AG04450 (cell line): ENCODE results near the gene ABHD1. TPM values are rescaled to one million over a fixed set of nuclear protein-coding genes. Genes with fewer than 3 reads are reported as not detected.

Source experiments
- CTCF ChIA-PET: fragments of 300-600, 350-600 bp; formaldehyde crosslinking; extraction: SDS; loops from one replicate; lab custom pipeline; 2022; ENCODE audit warnings: antibody characterized with exemption, inconsistent platforms; lab: Charles Lee
- POLR2A ChIA-PET: fragments of 350-600 bp; formaldehyde crosslinking; extraction: SDS; loops from one replicate; lab custom pipeline; 2021; ENCODE audit warnings: antibody characterized with exemption, inconsistent platforms; lab: Yijun Ruan, JAX
- DNase-seq: peaks from one replicate; pipeline ENCODE4 v3.0.0-alpha.2; 2011; ENCODE audit warnings: low read depth, low spot score
- H3K27ac ChIP-seq: one replicate; pipeline ENCODE4 v1.5.1; 2012; ENCODE audit warnings: low read depth, low read length, control low read depth
- H3K27me3 ChIP-seq: one replicate; pipeline ENCODE4 v1.6.0; 2012; ENCODE audit warnings: low read length; ENCODE audit not compliant: control insufficient read depth, insufficient read depth
- H3K4me3 ChIP-seq: 2 replicates; pipeline ENCODE4 v1.5.1; 2011; ENCODE audit warnings: mild to moderate bottlenecking, low read depth, low read length, control low read depth
- H3K9me3 ChIP-seq: 2 replicates; pipeline ENCODE4 v1.5.1; 2012; ENCODE audit warnings: low read length; ENCODE audit not compliant: control insufficient read depth, insufficient read depth
- polyA plus RNA-seq: library from polyadenylated mRNA; depleted of rRNA; stranded (reverse); fragments of >200 nt; gene quantifications from 2 replicates; pipeline ENCODE4 v1.2.3, GENCODE V29; 2011
- TF ChIP-seq, protein P1 (sequence below): IDR thresholded peaks from 2 replicates; pipeline ENCODE4 v1.5.1; 2011; ENCODE audit warnings: low read depth, low read length, control low read depth, inconsistent platforms

ABHD1 gene
- polyA plus RNA-seq, 1 experiment, result 0.10 TPM

- ChIA-PET CTCF (no interaction called here), POLR2A (no interaction called here)
- peaks cover 6% of the 10 kb centered on the region for H3K9me3 ChIP-seq
- H3K27ac ChIP-seq, result no peak overlapping the region
- TF ChIP-seq, protein P1, sequence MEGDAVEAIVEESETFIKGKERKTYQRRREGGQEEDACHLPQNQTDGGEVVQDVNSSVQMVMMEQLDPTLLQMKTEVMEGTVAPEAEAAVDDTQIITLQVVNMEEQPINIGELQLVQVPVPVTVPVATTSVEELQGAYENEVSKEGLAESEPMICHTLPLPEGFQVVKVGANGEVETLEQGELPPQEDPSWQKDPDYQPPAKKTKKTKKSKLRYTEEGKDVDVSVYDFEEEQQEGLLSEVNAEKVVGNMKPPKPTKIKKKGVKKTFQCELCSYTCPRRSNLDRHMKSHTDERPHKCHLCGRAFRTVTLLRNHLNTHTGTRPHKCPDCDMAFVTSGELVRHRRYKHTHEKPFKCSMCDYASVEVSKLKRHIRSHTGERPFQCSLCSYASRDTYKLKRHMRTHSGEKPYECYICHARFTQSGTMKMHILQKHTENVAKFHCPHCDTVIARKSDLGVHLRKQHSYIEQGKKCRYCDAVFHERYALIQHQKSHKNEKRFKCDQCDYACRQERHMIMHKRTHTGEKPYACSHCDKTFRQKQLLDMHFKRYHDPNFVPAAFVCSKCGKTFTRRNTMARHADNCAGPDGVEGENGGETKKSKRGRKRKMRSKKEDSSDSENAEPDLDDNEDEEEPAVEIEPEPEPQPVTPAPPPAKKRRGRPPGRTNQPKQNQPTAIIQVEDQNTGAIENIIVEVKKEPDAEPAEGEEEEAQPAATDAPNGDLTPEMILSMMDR, result no peak
- peaks cover 20% of the 10 kb centered on the region for H3K27me3 ChIP-seq
- no peak overlapping the region for H3K4me3 ChIP-seq
- DNase-seq, result no peak
Measured at GRCh38 chr2:27137322-27137935, 13.8 kb downstream of the ABHD1 start.

DNA sequence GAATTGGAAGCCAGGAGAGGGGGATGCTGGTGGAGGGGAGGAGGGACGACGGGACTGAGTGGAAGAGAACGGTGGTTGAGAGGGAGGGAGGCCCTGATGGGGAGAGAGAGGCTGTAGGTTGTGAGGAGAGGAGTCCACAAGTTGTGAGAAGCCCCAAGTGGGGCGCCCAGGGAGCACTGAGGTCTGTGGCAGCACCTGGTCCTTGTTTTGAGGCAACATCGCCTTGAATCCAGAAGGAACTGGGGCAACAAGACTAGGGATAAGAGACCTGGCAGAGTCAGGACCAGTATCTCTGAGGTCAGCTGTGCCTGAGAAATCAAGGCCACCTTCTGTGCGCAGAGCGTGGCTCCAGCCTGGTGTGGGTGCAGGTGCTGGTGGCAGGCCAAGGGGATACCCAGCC lies 14.5 kb downstream of the ABHD1 start:
- CTCF ChIA-PET, result no interaction called here
- no peak overlapping the region for H3K27ac ChIP-seq
- TF ChIP-seq, protein P1, result no peak
- no peak overlapping the region for H3K4me3 ChIP-seq
- peaks cover 9% of the 10 kb centered on the region for H3K9me3 ChIP-seq
- peaks cover 24% of the 10 kb centered on the region for H3K27me3 ChIP-seq
- POLR2A ChIA-PET, result no interaction called here
- no peak for DNase-seq

GRCh38 chr2:27139310-27139709 lies 15.7 kb downstream of the ABHD1 start, which contains the start of gene PRR30:
TSS of gene PRR30 (minus strand) at chr2:27139410. CDS start at chr2:27138329, 1,081 bp downstream.
- Histone ChIP-seq H3K4me3 (no peak within 1 kb of the TSS), H3K27ac (no peak within 1 kb of the TSS), H3K9me3 (peaks cover 6% of the 10 kb centered on the region), H3K27me3 (peaks cover 30% of the 10 kb centered on the region)
- DNase-seq, result no peak
- ChIA-PET CTCF (no interaction called here), POLR2A (no interaction called here)
- TF ChIP-seq, protein P1, result no peak

- DNase-seq, result no peak
- H3K27me3 ChIP-seq, result peaks cover 26% of the 10 kb centered on the region
- CTCF ChIA-PET, result no interaction called here
- no peak overlapping the region for H3K27ac ChIP-seq
- H3K9me3 ChIP-seq, result peaks cover 6% of the 10 kb centered on the region
- POLR2A ChIA-PET, result no interaction called here
- TF ChIP-seq, protein P1, result no peak
- no peak overlapping the region for H3K4me3 ChIP-seq
Measured at GRCh38 chr2:27143285-27143684, 19.7 kb downstream of the ABHD1 start.

- Histone ChIP-seq H3K27me3 (peaks cover 29% of the 10 kb centered on the region), H3K4me3 (no peak overlapping the region), H3K27ac (no peak overlapping the region), H3K9me3 (peaks cover 6% of the 10 kb centered on the region)
- TF ChIP-seq, protein P1, result no peak
- DNase-seq, result no peak
- ChIA-PET POLR2A (no interaction called here), CTCF (no interaction called here)
Measured at GRCh38 chr2:27145682-27146081, 22.1 kb downstream of the ABHD1 start.
